HG03103 (cell line): ENCODE measurements around the gene CCND2.
A peak's percentile ranks its signal among the peaks of the same experiment; 100 is the strongest.

Source experiments
- ATAC-seq: cut with Tn5 transposase; IDR thresholded peaks from one replicate; pipeline ENCODE4 v1.9.1; 2021; ENCODE audit warnings: low read depth; ENCODE audit not compliant: unreplicated experiment

Gene CCND2

GRCh38 chr12:4275870-4276301, 2.3 kb downstream of the CCND2 start:
- ATAC-seq = no peak

- peak; percentile 26 for ATAC-seq
Observed at GRCh38 chr12:4276524-4277204, 3.1 kb downstream of the CCND2 start.

- ATAC-seq = no peak
Observed at GRCh38 chr12:4277205-4277543, 3.6 kb downstream of the CCND2 start.

GRCh38 chr12:4277857-4278256, 4.3 kb downstream of the CCND2 start:
- ATAC-seq = no peak

GRCh38 chr12:4278329-4279197, 5.0 kb downstream of the CCND2 start:
- ATAC-seq = no peak

- no peak for ATAC-seq
Observed at GRCh38 chr12:4279198-4279690, 5.7 kb downstream of the CCND2 start.

GRCh38 chr12:4280351-4281163, 7.0 kb downstream of the CCND2 start:
- ATAC-seq = no peak

- ATAC-seq = no peak
Observed at GRCh38 chr12:4281173-4281654, 7.7 kb downstream of the CCND2 start.

- no peak for ATAC-seq
Observed at GRCh38 chr12:4282103-4282891, 8.7 kb downstream of the CCND2 start.

- no peak for ATAC-seq
Observed at GRCh38 chr12:4282892-4283511, 9.4 kb downstream of the CCND2 start.

GRCh38 chr12:4283512-4284255, 10.1 kb downstream of the CCND2 start:
- ATAC-seq = no peak

- ATAC-seq = no peak
Observed at GRCh38 chr12:4284306-4284705, 10.7 kb downstream of the CCND2 start.

- ATAC-seq = no peak
Observed at GRCh38 chr12:4285070-4285469, 11.5 kb downstream of the CCND2 start.

GRCh38 chr12:4286228-4286627, 12.7 kb downstream of the CCND2 start:
- no peak for ATAC-seq

GRCh38 chr12:4286771-4287317, 13.3 kb downstream of the CCND2 start:
- ATAC-seq = no peak

GRCh38 chr12:4287325-4288211, 14.0 kb downstream of the CCND2 start:
- no peak for ATAC-seq

GRCh38 chr12:4288296-4289131, 15.0 kb downstream of the CCND2 start:
- no peak for ATAC-seq
